ENCODE results near the gene MED13L.

- TF ChIP-seq CTCF (IDR thresholded peaks at IDR 0.05) (no peak), POLR2A (IDR thresholded peaks at IDR 0.05) (no peak)
Observed at GRCh38 chr12:116248930-116249329, 28.6 kb downstream of the MED13L start.
